ENCODE measurements around the gene FAM78A.
A peak's percentile ranks its signal among the peaks of the same experiment; 100 is the strongest.

Gene FAM78A, protein sequence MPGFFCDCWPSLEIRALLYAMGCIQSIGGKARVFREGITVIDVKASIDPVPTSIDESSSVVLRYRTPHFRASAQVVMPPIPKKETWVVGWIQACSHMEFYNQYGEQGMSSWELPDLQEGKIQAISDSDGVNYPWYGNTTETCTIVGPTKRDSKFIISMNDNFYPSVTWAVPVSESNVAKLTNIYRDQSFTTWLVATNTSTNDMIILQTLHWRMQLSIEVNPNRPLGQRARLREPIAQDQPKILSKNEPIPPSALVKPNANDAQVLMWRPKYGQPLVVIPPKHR

GRCh38 chr9:131276094-131276888, at the start of gene FAM78A:
Gene FAM78A (minus strand): TSS chr9:131276510. CDS start chr9:131276179, 331 bp downstream.
- DNase-seq = peak; percentile 79

DNA sequence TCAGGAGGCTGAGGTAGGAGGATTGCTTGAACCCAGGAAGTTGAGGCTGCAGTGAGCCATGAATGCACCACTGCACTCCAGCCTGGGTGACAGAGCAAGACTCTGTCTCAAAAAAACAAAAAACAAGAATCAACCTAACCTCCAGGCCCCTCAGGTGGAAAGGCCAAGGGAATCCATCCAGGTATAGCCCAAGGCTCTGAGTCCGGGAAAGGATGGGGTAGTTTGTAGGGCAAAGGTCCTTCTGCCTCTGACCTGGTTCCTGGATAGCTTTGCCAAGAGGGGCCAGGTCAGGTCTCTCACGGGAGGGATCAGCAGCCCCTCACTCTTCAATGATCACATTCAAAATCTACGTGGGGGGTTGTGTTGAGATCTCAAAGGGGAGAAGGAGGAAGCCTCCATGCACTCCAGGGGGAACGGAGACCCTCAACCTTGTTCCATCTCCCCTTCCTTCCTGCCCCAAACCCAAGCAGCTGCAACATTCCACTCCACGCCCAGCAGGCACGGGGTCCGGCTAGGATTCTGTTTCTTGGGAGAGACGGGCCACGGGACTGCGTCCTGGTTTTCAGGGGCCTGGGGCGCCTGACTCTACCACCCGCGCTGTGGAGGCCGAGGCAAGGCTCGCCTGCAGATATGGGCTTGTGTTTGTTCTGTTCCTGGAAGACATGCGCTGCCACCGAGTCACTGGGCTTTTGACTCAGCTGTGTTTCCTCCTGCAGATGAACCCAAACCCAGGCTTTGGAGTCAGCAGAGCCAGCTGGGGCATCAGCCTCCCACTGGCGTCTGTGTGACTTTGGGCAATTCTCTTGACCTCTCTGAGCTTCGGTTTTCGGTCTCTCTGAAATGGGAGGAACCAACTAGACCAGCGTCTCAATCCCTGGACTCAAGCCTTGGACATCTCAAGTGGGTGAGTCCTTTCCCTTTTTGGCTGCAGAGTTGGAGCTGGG, 48.7 kb upstream of the FAM78A start:
- no peak for DNase-seq

- DNase-seq = no peak
These were observed 47.3 kb upstream of the FAM78A start for GRCh38 chr9:131323629-131324028.

DNA sequence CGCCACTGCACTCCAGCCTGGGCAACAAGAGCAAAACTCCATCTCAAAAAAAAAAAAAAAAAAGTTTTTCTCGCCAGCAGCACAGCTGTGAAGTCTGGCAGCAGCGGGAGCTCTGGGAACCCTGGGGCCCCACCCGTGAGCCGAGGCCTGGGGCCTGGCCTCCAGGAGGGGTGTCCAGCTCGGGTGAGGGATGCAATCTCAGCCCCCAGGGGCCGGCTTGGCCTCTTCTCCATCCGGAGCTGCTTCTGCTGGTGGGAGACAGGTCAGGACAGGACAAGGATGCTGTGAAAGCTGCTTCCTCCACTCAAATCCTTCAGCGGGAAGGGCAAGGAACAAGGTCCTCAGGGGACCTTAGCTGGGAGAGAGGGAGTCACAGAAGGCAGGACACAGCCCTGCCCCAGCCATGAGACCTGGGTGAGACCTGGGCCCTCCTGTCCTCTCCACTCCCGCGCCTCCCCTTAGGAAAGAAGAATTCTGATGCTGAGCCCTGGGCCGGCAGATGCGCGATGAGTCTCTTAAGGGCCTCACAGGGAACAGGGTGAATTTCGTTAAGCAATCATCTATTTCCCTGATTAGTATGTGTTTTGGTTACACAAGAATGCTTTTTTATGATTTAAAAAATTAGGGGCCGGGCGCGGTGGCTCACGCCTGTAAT, 43.8 kb upstream of the FAM78A start:
- DNase-seq = no peak

DNA sequence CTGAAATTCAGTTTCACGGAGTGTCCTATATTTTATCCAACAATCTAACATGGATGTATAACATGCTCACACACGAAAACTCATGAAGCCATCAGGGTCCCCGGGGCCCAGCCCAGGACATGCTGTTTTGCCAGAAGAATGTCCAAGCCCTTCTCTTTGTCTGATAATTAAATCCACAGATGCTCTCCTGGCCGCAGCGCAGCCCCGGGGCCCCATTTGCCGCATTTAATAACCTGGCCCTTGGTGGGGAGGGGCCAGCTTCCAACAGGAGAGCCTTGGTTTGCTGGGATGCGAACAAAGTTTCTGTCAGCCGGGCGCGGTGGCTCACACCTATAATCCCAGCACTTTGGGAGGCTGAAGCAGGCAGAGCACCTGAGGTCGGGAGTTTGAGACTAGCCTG, 43.2 kb upstream of the FAM78A start:
- no peak for DNase-seq

GRCh38 chr9:131318231-131319085, 42.1 kb upstream of the FAM78A start:
- no peak for DNase-seq

- DNase-seq = peak; percentile 30
These were observed 36.8 kb upstream of the FAM78A start for GRCh38 chr9:131312822-131313770.

- DNase-seq = no peak
These were observed 35.9 kb upstream of the FAM78A start for GRCh38 chr9:131312246-131312645.

DNA sequence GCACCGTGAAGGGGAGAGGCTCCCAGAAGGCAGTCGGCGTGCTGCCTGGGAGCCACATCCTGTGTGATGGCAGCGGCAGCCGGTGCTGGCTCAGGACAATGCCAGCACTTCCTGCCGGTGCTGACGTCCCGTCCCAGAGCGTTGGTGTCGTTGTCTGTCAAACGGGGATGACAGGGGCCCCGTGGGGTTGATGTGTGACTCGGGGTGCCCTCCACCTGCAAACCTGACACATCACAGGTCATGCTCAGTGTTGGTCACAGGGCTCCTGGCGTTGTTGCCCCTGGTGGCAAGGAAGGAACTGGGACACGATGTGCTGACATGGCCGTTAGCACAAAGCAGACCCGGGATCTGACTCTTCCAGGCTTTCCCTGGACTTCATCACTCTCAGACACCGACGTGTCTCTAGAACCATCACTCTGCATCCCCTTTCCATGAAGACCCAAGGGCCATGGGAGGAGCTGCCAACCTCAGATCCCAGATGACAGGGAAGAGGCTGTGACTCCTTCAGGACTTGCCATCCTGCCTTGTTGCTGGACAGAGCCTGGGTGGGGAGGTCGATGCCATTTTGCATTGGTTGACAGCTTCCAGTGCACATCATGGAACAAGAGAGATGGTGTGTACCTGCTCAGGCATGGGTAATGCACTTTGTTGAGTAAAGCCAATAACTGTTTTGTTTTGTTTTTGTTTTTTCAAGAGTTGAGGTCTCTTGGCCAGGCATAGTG, 34.7 kb upstream of the FAM78A start:
- no peak for DNase-seq

DNA sequence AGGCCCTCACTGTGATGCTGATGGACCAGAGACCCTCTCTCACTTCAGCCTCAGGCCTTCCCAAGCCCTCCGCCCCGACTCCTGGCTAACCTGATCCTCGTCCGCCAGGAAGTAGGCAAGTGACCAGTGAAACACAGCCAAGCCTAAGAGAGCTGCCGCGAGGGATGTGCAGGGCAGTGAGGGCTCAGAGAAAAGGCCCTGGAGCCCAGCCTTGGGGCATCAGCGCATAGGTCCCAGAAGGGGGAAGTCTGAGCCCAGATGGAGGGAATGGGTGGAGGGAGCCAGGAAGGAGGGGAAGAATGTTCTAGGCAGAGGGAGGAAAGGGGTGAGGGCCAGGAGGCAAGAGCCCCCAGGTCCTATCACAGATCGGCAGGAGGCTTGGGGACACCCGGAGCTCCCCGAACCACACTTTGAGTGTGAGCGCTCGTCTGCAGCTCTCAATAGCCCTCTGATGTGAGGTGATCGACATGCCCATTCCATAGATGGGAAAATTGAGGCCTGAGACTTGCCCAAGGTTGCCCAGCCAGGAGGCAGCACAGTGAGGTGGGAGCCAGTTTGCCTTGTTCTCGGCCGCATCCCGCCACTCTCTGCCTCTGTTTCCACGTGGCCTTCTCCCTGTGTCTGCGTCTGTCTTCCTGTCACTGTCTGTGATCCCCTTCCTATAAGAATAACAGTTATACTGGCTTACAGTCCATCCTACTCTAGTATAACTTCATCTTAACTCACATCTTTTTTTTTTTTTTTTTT, 33.4 kb upstream of the FAM78A start:
- DNase-seq = no peak

DNA sequence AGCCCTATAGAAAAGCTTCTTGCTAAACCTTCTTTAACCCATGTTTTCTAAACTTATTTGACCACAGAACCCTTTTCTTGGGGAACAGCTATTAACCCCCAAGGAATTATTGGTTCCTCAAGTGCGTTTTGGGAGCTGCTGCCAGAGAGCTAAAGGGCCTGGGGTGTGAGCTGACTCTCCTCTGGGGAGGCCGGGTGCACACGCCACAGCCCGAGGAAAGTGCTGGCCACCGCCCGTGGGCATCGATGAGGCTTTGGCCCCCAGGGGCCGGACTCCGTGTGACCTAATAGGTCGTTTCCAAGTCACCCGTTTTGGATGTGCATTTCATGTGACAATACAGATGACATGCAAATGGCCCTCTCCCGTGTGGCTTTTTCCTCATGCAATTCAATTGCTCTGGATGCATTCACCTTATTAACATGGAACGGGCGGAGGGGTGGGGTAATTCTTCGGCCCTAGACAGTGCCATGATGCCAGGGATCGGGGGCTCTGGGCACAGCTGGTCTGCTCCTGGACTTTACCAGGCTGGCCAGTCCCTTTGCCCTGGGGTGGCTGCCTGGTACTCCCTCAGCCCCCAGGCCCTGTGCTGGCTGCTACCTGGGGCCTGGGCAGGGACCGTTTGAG, 32.7 kb upstream of the FAM78A start:
- DNase-seq = no peak

DNA sequence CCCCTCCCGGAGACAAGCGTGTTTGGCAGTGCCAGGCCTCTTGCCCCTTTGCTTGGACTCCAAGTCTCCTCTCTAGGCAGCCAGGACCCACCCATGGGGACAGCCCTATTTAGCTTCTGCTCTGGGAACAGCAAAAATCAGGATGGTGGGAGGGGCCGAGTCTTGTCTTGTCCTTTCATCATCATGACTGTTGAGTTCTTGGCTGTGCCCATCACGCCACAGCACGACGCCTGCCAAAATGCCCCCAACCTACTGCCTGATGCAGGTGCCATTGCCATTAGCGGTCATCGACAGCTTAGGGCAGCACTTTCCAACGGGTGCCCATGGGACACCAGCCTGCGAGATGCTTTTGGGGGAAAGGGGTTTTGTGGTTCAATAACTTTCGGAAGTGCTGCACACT, 32.1 kb upstream of the FAM78A start:
- no peak for DNase-seq

DNA sequence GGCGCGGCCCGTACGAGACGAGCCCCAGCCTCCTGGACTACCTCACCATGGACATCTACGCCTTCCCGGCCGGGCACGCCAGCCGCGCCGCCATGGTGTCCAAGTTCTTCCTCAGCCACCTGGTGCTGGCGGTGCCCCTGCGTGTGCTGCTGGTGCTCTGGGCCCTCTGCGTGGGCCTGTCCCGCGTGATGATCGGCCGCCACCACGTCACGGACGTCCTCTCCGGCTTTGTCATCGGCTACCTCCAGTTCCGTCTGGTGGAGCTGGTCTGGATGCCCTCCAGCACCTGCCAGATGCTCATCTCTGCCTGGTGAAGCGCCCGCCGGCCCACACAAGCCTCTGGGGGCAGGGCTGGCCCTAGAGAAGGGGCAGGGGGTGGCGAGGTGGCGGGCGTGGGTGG, 31.7 kb upstream of the FAM78A start:
- no peak for DNase-seq

DNA sequence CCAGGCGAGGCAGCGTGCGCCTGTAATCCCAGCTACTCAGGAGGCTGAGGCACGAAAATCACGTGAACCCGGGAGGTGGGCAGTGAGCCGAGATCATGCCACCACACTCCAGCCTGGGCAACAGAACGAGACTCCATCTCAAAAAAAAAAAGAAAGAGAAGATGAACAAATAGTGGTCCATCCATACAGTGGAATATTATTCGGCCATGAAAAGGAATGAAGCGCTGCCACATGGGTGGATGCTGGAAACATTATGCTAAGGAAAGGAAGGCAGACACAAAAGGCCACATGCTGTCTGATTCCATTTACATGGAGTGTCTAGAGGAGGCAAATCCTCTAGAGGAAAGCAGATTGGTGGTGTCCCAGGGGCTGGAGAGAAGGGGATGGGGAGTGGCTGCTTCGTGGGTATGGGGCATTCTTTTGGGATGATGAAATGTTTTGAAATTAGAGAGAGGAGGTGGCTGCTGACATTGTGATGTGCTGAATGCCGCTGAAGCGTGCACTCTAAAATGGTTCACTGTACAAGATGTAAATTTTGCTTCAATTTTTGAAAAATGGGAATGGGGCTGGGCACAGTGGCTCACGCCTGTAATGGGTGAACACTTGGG, 30.2 kb upstream of the FAM78A start:
- no peak for DNase-seq

- no peak for DNase-seq
These were observed 28.5 kb upstream of the FAM78A start for GRCh38 chr9:131304676-131305355.

GRCh38 chr9:131303381-131304321, 27.3 kb upstream of the FAM78A start:
- no peak for DNase-seq
